ENCODE data around the gene MSANTD1.

The MSANTD1 gene

DNA sequence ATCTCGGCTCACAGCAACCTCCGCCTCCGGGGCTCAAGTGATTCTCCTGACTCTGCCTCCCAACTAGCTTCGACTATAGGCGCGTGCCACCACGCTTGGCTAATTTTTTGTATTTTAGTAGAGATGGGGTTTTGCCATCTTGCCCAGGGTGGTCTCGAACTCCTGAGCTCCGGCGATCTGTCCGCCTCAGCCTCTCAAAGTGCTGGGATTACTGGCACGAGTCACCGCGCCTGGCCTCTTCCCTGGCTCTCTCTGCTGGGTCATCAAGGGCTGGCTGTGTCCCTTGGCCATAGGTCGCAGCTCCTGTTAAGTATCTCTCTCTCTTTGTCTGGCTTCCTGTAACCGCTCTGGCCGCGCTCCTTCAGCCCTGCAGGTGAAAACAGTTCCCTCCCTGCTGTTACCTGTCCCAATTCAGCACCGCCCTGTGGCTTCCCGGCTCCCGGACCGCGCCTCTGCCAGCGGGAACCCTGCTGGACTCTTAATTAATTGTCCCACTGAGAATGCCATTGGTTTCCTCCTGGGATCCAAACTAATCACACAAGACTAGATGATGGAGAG is 42.5 kb downstream of the MSANTD1 start:
- H3K4me3 ChIP-seq (ENCODE audit: low read length) = peak overlapping the region; percentile 76
- peaks cover 46% of the 10 kb centered on the region for H3K27me3 ChIP-seq (ENCODE audit: control insufficient read depth, low read length)
- H3F3A ChIP-seq (ENCODE audit: control insufficient read depth, insufficient read depth) = no peaks in the 10 kb centered on the region
- peak overlapping the region; percentile 81 for H3K4me2 ChIP-seq (ENCODE audit: low read length)
- no peaks in the 10 kb centered on the region for H3K9me3 ChIP-seq (ENCODE audit: control insufficient read depth, insufficient read depth, low read length)
- no peaks in the 10 kb centered on the region for H3K79me2 ChIP-seq (ENCODE audit: control insufficient read depth, low read length)
- no peak overlapping the region for H3K27ac ChIP-seq (ENCODE audit: low read depth, low read length)
- peaks cover 10% of the 10 kb centered on the region for H3K4me1 ChIP-seq (ENCODE audit: control insufficient read depth, low read length)
- no peak for TF ChIP-seq CTCF (IDR thresholded peaks at IDR 0.05; ENCODE audit: low read depth, low read length, poor library complexity, severe bottlenecking)
- peak; percentile 88; the same call in 1 of the 2 replicates for TF ChIP-seq EZH2phosphoT487 (IDR thresholded peaks at IDR 0.05; ENCODE audit: borderline replicate concordance, low read length)
- no peaks in the 10 kb centered on the region for H3K9me2 ChIP-seq (replicated peaks; ENCODE audit: control insufficient read depth, low read length)
- no peaks in the 10 kb centered on the region for H3K36me3 ChIP-seq (ENCODE audit: control insufficient read depth, low read length)
- H4K20me1 ChIP-seq (ENCODE audit: control insufficient read depth, insufficient read depth, low read depth, low read length) = no peaks in the 10 kb centered on the region

- H3K27me3 ChIP-seq (ENCODE audit: control insufficient read depth, low read length) = peaks cover 48% of the 10 kb centered on the region
- H3K27ac ChIP-seq (ENCODE audit: low read depth, low read length) = no peak overlapping the region
- H3K9me3 ChIP-seq (ENCODE audit: control insufficient read depth, insufficient read depth, low read length) = no peaks in the 10 kb centered on the region
- no peaks in the 10 kb centered on the region for H3K79me2 ChIP-seq (ENCODE audit: control insufficient read depth, low read length)
- H3K4me3 ChIP-seq (ENCODE audit: low read length) = peak overlapping the region; percentile 76
- peak overlapping the region; percentile 81 for H3K4me2 ChIP-seq (ENCODE audit: low read length)
- TF ChIP-seq CTCF (IDR thresholded peaks at IDR 0.05; ENCODE audit: low read depth, low read length, poor library complexity, severe bottlenecking) (no peak), EZH2phosphoT487 (IDR thresholded peaks at IDR 0.05; ENCODE audit: borderline replicate concordance, low read length) (peak; percentile 24; the same call in 1 of the 2 replicates)
- H3F3A ChIP-seq (ENCODE audit: control insufficient read depth, insufficient read depth) = no peaks in the 10 kb centered on the region
- H3K36me3 ChIP-seq (ENCODE audit: control insufficient read depth, low read length) = no peaks in the 10 kb centered on the region
- no peaks in the 10 kb centered on the region for H3K9me2 ChIP-seq (replicated peaks; ENCODE audit: control insufficient read depth, low read length)
- peaks cover 10% of the 10 kb centered on the region for H3K4me1 ChIP-seq (ENCODE audit: control insufficient read depth, low read length)
- H4K20me1 ChIP-seq (ENCODE audit: control insufficient read depth, insufficient read depth, low read depth, low read length) = no peaks in the 10 kb centered on the region
Observed at GRCh38 chr4:3291969-3292570, 43.1 kb downstream of the MSANTD1 start.

DNA sequence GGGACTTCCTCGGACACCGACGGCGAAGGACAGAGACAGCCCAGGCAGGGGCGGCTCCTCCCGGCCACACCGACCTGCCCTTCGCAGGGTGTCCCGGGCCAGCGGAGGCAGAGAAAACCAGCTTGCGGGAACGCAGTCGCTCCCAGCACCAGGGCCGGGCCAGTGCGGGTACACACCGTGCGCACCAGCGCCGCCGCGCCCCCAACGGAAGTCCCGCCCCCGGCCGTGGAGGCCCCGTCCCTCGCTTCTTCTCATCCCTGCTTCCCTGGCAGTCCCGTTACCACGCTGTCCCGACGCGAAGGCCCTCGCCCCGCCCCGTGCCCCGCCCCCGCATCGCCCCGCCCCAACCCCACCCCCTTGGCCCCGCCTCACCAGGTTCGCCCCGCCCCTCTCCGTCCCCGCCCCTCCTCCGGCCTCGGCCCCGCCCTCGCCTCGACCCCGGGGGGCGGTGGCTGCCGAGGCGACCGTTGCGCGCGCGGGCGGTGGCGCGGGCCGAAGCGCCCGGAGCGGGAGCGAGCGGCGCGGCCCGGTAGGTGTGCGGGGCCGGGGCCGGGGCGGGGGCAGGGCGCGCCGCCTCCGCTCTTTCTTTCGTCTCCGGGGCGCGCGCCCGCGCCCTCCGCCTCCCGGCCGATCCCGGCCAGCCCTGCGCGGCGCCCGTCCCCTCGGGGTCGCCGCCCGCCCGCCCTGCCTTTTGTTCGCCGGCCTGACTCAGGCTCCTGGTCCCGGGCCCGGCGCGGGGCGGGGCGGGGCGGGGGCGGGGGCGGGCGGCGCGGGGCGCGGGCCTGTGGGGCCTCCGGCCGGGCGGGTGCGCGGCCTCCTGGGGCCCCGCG is 43.8 kb downstream of the MSANTD1 start, which contains the start of gene RGS12:
Gene RGS12 (plus strand): TSS at position 451 of the 830 bp plus-strand sequence. CDS start 23,150 bp downstream, outside the sequence.
- Histone ChIP-seq H3K36me3 (ENCODE audit: control insufficient read depth, low read length) (no peaks in the 10 kb centered on the region), H3K27ac (ENCODE audit: low read depth, low read length) (no peak within 1 kb of the TSS), H3K4me2 (ENCODE audit: low read length) (peak within 1 kb of the TSS; percentile 81), H3K79me2 (ENCODE audit: control insufficient read depth, low read length) (no peaks in the 10 kb centered on the region), H3K9me2 (replicated peaks; ENCODE audit: control insufficient read depth, low read length) (no peaks in the 10 kb centered on the region), H3K9me3 (ENCODE audit: control insufficient read depth, insufficient read depth, low read length) (no peaks in the 10 kb centered on the region), H4K20me1 (ENCODE audit: control insufficient read depth, insufficient read depth, low read depth, low read length) (no peaks in the 10 kb centered on the region), H3F3A (ENCODE audit: control insufficient read depth, insufficient read depth) (no peaks in the 10 kb centered on the region), H3K4me1 (ENCODE audit: control insufficient read depth, low read length) (peaks cover 10% of the 10 kb centered on the region), H3K27me3 (ENCODE audit: control insufficient read depth, low read length) (peaks cover 48% of the 10 kb centered on the region), H3K4me3 (ENCODE audit: low read length) (peak within 1 kb of the TSS; percentile 76)
- TF ChIP-seq CTCF (IDR thresholded peaks at IDR 0.05; ENCODE audit: low read depth, low read length, poor library complexity, severe bottlenecking) = no peak
- TF ChIP-seq EZH2phosphoT487 (IDR thresholded peaks at IDR 0.05; ENCODE audit: borderline replicate concordance, low read length) = no peak
